22Rv1 (cell line): Measurements from ENCODE around the gene SVOPL.

Experiments
- H3K27ac ChIP-seq: fragments of 450-650 bp; 2 replicates; pipeline ENCODE4 v1.5.1; 2017
- CTCF ChIP-seq: fragments of 450-650 bp; IDR thresholded peaks from 2 replicates; pipeline ENCODE4 v1.5.1; 2017; ENCODE audit warnings: mild to moderate bottlenecking
- ZFX ChIP-seq: fragments of 450-650 bp; IDR thresholded peaks from 2 replicates; pipeline ENCODE4 v1.6.1; 2017; ENCODE audit warnings: antibody characterized with exemption, borderline replicate concordance

SVOPL gene

GRCh38 chr7:138661069-138661635 is 40.0 kb downstream of the SVOPL start:
- no peak for TF ChIP-seq ZFX
- no peak for TF ChIP-seq CTCF

GRCh38 chr7:138658889-138659288 is 42.3 kb downstream of the SVOPL start:
- no peak overlapping the region for H3K27ac ChIP-seq
- TF ChIP-seq CTCF: no peak

More at GRCh38 chr7:138661069-138661635, 40.0 kb downstream of the SVOPL start:
- H3K27ac ChIP-seq: no peak overlapping the region

- TF ChIP-seq ZFX (no peak), CTCF (no peak)
- H3K27ac ChIP-seq: no peak overlapping the region
Measured at GRCh38 chr7:138657854-138658386, 43.2 kb downstream of the SVOPL start.

DNA sequence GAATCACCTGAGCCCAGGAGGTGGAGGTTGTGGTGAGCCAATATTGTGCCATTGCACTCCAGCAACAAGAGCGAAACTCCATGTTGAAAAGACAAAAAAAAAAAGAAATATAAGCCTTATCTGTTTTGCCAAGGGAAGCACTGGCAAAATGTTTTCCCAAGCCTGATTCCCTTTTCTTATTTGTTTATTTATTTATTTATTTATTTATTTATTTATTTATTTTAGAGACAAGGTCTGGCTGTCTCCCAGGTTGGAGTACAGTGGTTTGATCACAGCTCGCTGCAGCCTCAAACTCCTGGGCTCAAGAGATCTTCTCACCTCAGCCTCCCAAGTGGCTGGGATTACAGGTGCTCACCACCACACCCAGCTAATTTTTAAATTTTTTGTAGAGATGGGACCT is 44.2 kb downstream of the SVOPL start:
- TF ChIP-seq CTCF (no peak), ZFX (no peak)

DNA sequence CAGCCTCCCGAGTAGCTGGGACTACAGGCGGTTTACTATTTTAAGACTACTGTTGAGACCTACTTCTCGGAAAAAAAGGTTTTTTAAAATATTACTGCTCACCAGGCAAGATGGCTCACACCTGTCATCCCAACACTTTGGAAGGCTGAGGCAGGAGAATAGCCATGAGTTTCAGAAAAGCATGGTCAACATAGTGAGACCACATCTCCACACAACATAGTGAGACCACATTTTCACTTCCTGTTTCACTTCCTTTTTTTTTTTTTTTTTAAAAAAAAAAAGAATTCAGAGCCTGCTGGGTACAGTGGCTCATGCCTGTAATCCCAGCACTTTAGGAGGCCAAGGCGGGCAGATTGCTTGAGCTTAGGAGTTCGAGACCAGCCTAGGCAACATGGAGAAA is 46.5 kb downstream of the SVOPL start:
- no peak for TF ChIP-seq ZFX
- no peak for TF ChIP-seq CTCF
- H3K27ac ChIP-seq: no peak overlapping the region

More for the DNA sequence above, 44.2 kb downstream of the SVOPL start:
- no peak overlapping the region for H3K27ac ChIP-seq

GRCh38 chr7:138649506-138649905 is 51.7 kb downstream of the SVOPL start:
- no peak overlapping the region for H3K27ac ChIP-seq
- TF ChIP-seq ZFX (no peak), CTCF (no peak)

DNA sequence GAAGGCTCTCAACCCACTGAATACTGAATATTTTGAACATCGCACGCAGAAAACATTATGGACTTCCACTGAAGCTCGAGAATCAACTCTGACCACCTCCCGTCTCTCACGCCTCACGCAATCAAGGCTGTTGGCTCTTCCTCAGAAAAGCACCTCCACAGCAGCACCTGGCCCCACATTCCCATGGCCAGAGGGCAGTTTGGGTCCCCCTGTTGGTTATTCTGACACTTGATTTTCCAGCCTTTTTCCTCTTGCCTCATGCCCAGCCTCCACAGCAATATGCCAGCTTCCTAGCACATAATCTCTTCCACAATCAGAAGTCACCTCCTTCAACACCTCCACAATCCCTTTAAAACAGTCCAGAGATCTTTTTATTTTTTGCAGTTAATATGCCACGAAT is 55.9 kb downstream of the SVOPL start:
- no peak overlapping the region for H3K27ac ChIP-seq
- TF ChIP-seq ZFX (no peak), CTCF (no peak)
